ENCODE data around the gene NCK2. TPM values are rescaled to one million over a fixed set of nuclear protein-coding genes. Genes with fewer than 3 reads are reported as not detected.

NCK2 gene
- total and polyA plus RNA-seq, 4 donors: 19.3 to 54.4 (median 33.9) TPM

DNA sequence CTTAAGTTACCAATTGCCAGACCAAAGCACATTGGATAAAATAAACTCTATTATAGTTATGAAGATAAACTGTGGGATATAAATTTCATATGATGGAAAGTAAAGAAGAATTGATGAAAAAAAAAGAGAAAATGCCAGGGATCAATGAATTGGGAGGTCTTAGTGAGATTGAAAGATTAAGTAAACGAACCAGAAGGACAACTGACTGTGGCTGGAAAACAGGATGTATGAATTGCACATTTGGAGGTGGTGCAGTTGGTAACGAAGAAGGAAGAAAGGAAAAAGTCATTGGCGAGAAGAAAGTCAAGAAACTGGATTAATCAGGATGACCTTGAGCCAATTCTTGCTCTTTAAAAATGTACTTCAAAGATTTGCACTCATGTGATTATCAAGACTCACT lies 166.7 kb downstream of the NCK2 start:
- Histone ChIP-seq H3K9ac (ENCODE audit: insufficient read depth in 1 of 2, low read length in 2 of 2) (no peak overlapping the region), H3K27ac (ENCODE audit: low read depth in 1 of 2, low read length in 1 of 2) (no peak overlapping the region), H3K9me3 (ENCODE audit: control insufficient read depth in 4 of 4, insufficient read depth in 3 of 4, low read length in 3 of 4) (peaks cover 0 to 11% (median 5%) of the 10 kb centered on the region in 4 donors), H3K36me3 (ENCODE audit: control insufficient read depth in 4 of 4, insufficient read depth in 4 of 4, low read length in 4 of 4) (no peaks in the 10 kb centered on the region), H3K27me3 (ENCODE audit: control insufficient read depth in 3 of 3, insufficient read depth in 3 of 3, low read length in 2 of 3) (no peaks in the 10 kb centered on the region), H3K4me3 (no peak overlapping the region), H3K4me1 (ENCODE audit: control insufficient read depth in 5 of 5, insufficient read depth in 5 of 5, low read length in 5 of 5) (peaks cover 0 to 7% (median 4%) of the 10 kb centered on the region in 5 donors)
- TF ChIP-seq, protein P1, sequence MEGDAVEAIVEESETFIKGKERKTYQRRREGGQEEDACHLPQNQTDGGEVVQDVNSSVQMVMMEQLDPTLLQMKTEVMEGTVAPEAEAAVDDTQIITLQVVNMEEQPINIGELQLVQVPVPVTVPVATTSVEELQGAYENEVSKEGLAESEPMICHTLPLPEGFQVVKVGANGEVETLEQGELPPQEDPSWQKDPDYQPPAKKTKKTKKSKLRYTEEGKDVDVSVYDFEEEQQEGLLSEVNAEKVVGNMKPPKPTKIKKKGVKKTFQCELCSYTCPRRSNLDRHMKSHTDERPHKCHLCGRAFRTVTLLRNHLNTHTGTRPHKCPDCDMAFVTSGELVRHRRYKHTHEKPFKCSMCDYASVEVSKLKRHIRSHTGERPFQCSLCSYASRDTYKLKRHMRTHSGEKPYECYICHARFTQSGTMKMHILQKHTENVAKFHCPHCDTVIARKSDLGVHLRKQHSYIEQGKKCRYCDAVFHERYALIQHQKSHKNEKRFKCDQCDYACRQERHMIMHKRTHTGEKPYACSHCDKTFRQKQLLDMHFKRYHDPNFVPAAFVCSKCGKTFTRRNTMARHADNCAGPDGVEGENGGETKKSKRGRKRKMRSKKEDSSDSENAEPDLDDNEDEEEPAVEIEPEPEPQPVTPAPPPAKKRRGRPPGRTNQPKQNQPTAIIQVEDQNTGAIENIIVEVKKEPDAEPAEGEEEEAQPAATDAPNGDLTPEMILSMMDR (IDR thresholded peaks at IDR 0.05; ENCODE audit: control extremely low read depth, extremely low read depth): no peak
- 56 to 80% methylated on average over 3 of the region's 3 CpGs for WGBS, 2 donors
- DNase-seq (no peak), ATAC-seq (ENCODE audit: insufficient read depth, low FRiP score) (no peak)

DNA sequence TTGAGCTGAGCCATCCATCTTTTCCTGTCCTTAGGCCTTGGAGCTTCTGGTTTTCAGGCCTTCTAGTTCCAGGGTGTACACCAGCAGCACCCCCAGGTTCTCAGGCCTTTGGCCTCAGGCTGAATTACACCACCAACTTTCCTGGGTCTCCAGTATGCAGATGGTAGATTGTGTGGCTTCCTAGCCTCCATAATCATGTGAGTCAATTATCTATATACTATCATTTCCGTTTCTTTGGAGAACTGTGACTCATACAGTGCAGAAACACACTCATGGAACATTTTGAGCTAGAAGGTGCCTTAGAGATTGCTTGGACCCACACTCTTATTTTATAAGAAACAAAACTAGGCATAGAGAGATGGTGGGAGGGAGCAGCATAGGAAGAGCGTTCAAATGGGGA lies 167.4 kb downstream of the NCK2 start:
- WGBS, 2 donors: 88 to 90% methylated on average over 2 of the region's 2 CpGs
- Histone ChIP-seq H3K4me1 (ENCODE audit: control insufficient read depth in 5 of 5, insufficient read depth in 5 of 5, low read length in 5 of 5) (peaks cover 0 to 4% (median 1%) of the 10 kb centered on the region in 5 donors), H3K9me3 (ENCODE audit: control insufficient read depth in 4 of 4, insufficient read depth in 3 of 4, low read length in 3 of 4) (peaks cover 0 to 11% (median 5%) of the 10 kb centered on the region in 4 donors), H3K27ac (ENCODE audit: low read depth in 1 of 2, low read length in 1 of 2) (no peak overlapping the region), H3K36me3 (ENCODE audit: control insufficient read depth in 4 of 4, insufficient read depth in 4 of 4, low read length in 4 of 4) (no peaks in the 10 kb centered on the region), H3K4me3 (no peak overlapping the region), H3K27me3 (ENCODE audit: control insufficient read depth in 3 of 3, insufficient read depth in 3 of 3, low read length in 2 of 3) (no peaks in the 10 kb centered on the region), H3K9ac (ENCODE audit: insufficient read depth in 1 of 2, low read length in 2 of 2) (no peak overlapping the region)
- ATAC-seq (ENCODE audit: insufficient read depth, low FRiP score) (no peak), DNase-seq (no peak)
- TF ChIP-seq, protein P1 (IDR thresholded peaks at IDR 0.05; ENCODE audit: control extremely low read depth, extremely low read depth): no peak

DNA sequence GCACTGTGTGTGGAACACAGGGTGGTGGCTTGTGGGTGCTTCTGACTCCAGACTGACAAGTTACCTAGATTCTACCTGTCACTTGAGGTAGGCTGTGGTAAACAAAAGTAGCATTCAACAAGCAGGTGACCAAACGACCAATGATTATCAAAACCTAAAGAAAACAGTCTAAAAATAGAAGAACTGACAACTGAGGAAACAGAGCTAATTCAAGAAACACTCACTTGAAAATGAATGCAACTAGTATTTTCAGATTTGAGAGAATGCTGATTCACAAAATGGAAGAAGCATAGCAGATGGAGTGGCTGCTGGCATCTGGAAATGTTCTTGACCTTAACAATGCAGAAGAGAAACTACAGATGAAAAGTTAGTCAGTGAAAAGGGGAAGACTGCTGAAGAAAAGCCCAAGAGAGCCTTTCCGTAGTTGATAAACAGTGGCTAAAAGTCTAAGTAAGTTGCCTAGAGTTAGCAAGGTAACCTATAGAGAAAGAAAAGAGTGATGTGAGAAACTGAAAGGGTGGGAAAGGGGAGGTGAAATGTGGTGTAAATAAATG lies 170.4 kb downstream of the NCK2 start:
- 78 to 82% methylated on average over 2 of the region's 2 CpGs for WGBS, 2 donors
- no peak overlapping the region for H3K27ac ChIP-seq (ENCODE audit: low read depth in 1 of 2, low read length in 1 of 2)
- DNase-seq (no peak), ATAC-seq (ENCODE audit: insufficient read depth, low FRiP score) (no peak)
- H3K36me3 ChIP-seq (ENCODE audit: control insufficient read depth in 4 of 4, insufficient read depth in 4 of 4, low read length in 4 of 4): no peaks in the 10 kb centered on the region
- peaks cover 0 to 14% (median 6%) of the 10 kb centered on the region in 4 donors for H3K9me3 ChIP-seq (ENCODE audit: control insufficient read depth in 4 of 4, insufficient read depth in 3 of 4, low read length in 3 of 4)
- TF ChIP-seq, protein P1 (IDR thresholded peaks at IDR 0.05; ENCODE audit: control extremely low read depth, extremely low read depth): no peak
- no peak overlapping the region for H3K4me3 ChIP-seq
- H3K27me3 ChIP-seq (ENCODE audit: control insufficient read depth in 3 of 3, insufficient read depth in 3 of 3, low read length in 2 of 3): no peaks in the 10 kb centered on the region
- H3K9ac ChIP-seq (ENCODE audit: insufficient read depth in 1 of 2, low read length in 2 of 2): no peak overlapping the region
- peaks cover 0 to 4% (median 1%) of the 10 kb centered on the region in 5 donors for H3K4me1 ChIP-seq (ENCODE audit: control insufficient read depth in 5 of 5, insufficient read depth in 5 of 5, low read length in 5 of 5)

- Histone ChIP-seq H3K9me3 (ENCODE audit: control insufficient read depth in 4 of 4, insufficient read depth in 3 of 4, low read length in 3 of 4) (peaks cover 0 to 14% (median 6%) of the 10 kb centered on the region in 4 donors), H3K27ac (ENCODE audit: low read depth in 1 of 2, low read length in 1 of 2) (no peak overlapping the region), H3K4me1 (ENCODE audit: control insufficient read depth in 5 of 5, insufficient read depth in 5 of 5, low read length in 5 of 5) (peaks cover 0 to 3% (median 0%) of the 10 kb centered on the region in 5 donors), H3K36me3 (ENCODE audit: control insufficient read depth in 4 of 4, insufficient read depth in 4 of 4, low read length in 4 of 4) (no peaks in the 10 kb centered on the region), H3K9ac (ENCODE audit: insufficient read depth in 1 of 2, low read length in 2 of 2) (no peak overlapping the region), H3K27me3 (ENCODE audit: control insufficient read depth in 3 of 3, insufficient read depth in 3 of 3, low read length in 2 of 3) (no peaks in the 10 kb centered on the region), H3K4me3 (no peak overlapping the region)
- TF ChIP-seq, protein P1 (IDR thresholded peaks at IDR 0.05; ENCODE audit: control extremely low read depth, extremely low read depth): no peak
- 42 to 57% methylated on average over 4 of the region's 4 CpGs for WGBS, 2 donors
- peak in 1 of 3 donors; percentile 12 for DNase-seq
- ATAC-seq (ENCODE audit: insufficient read depth, low FRiP score): no peak
Observed at GRCh38 chr2:105917226-105917625, 172.5 kb downstream of the NCK2 start.
